K562 treated with DMSO at 1 percent for 4 hours (cell line): Measurements from ENCODE around the gene CER1. TPM values are rescaled to one million over a fixed set of nuclear protein-coding genes. Genes with fewer than 3 reads are reported as not detected.

Experiments
- total RNA-seq: library from RNA; unstranded; fragments of 300-600 nt; gene quantifications from 2 replicates; pipeline ENCODE4 v1.2.3, GENCODE V29; 2022; ENCODE audit not compliant: insufficient read depth

CER1 gene
- total RNA-seq: not detected in 2 replicates

GRCh38 chr9:14722391-14723035 lies at the start of gene CER1:
CER1 (minus strand) TSS chr9:14722733; CDS start chr9:14722672, 61 bp downstream.

GRCh38 chr9:14693251-14693861 lies 29.2 kb downstream of the CER1 start, which contains the start of gene ZDHHC21:
ZDHHC21 (minus strand) TSS chr9:14693432; CDS start chr9:14674340, 19,092 bp downstream.

Other genes starting within 250 kb of the CER1 start
- gene ZDHHC21, start 29.3 kb downstream of the CER1 start, total RNA-seq: 0.12 and 0.42 TPM in 2 replicates
- gene FREM1, start 187.7 kb upstream of the CER1 start, total RNA-seq: not detected in 2 replicates